ENCODE measurements around the gene RXRA. TPM values are rescaled to one million over a fixed set of nuclear protein-coding genes. Genes with fewer than 3 reads are reported as not detected.

RXRA gene
- total RNA-seq, 1 donor, result 26.4 TPM

- Histone ChIP-seq H3K27ac (ENCODE audit: low read depth, low read length) (no peak overlapping the region), H3K79me2 (ENCODE audit: insufficient read depth, low read length) (no peaks in the 10 kb centered on the region), H3K36me3 (ENCODE audit: insufficient read depth, low read length) (no peaks in the 10 kb centered on the region), H3K4me1 (ENCODE audit: insufficient read depth, low read length) (no peaks in the 10 kb centered on the region), H3K9me3 (ENCODE audit: low read depth, low read length) (no peaks in the 10 kb centered on the region), H3K27me3 (ENCODE audit: insufficient read depth, low read length) (peaks cover 4% of the 10 kb centered on the region), H2AFZ (ENCODE audit: low read length) (no peak overlapping the region), H3K4me3 (ENCODE audit: insufficient read depth, low read length) (no peak overlapping the region), H4K20me1 (ENCODE audit: insufficient read depth, low read length) (no peaks in the 10 kb centered on the region), H3K4me2 (ENCODE audit: insufficient read depth, low read length) (no peak overlapping the region)
- DNase-seq (ENCODE audit: insufficient read length, low spot score, missing footprints), result peak; percentile 58
- no peak for TF ChIP-seq CTCF (IDR thresholded peaks at IDR 0.05; ENCODE audit: extremely low read depth, low read depth, low read length)
These were observed 35.4 kb upstream of the RXRA start for GRCh38 chr9:134290603-134291451.

- Histone ChIP-seq H3K4me1 (ENCODE audit: insufficient read depth, low read length) (no peaks in the 10 kb centered on the region), H3K4me2 (ENCODE audit: insufficient read depth, low read length) (no peak overlapping the region), H3K9me3 (ENCODE audit: low read depth, low read length) (no peaks in the 10 kb centered on the region), H4K20me1 (ENCODE audit: insufficient read depth, low read length) (no peaks in the 10 kb centered on the region), H3K27me3 (ENCODE audit: insufficient read depth, low read length) (peaks cover 4% of the 10 kb centered on the region), H2AFZ (ENCODE audit: low read length) (no peak overlapping the region), H3K79me2 (ENCODE audit: insufficient read depth, low read length) (no peaks in the 10 kb centered on the region), H3K36me3 (ENCODE audit: insufficient read depth, low read length) (no peaks in the 10 kb centered on the region), H3K27ac (ENCODE audit: low read depth, low read length) (no peak overlapping the region), H3K4me3 (ENCODE audit: insufficient read depth, low read length) (no peak overlapping the region)
- no peak for TF ChIP-seq CTCF (IDR thresholded peaks at IDR 0.05; ENCODE audit: extremely low read depth, low read depth, low read length)
- peak; percentile 62 for DNase-seq (ENCODE audit: insufficient read length, low spot score, missing footprints)
These were observed 34.8 kb upstream of the RXRA start for GRCh38 chr9:134291452-134291881.

- peak; percentile 86 for DNase-seq (ENCODE audit: insufficient read length, low spot score, missing footprints)
- H3K27ac ChIP-seq (ENCODE audit: low read depth, low read length), result no peak overlapping the region
- no peak overlapping the region for H3K4me3 ChIP-seq (ENCODE audit: insufficient read depth, low read length)
- peaks cover 4% of the 10 kb centered on the region for H3K27me3 ChIP-seq (ENCODE audit: insufficient read depth, low read length)
- TF ChIP-seq CTCF (IDR thresholded peaks at IDR 0.05; ENCODE audit: extremely low read depth, low read depth, low read length), result no peak
- H4K20me1 ChIP-seq (ENCODE audit: insufficient read depth, low read length), result no peaks in the 10 kb centered on the region
- H3K4me2 ChIP-seq (ENCODE audit: insufficient read depth, low read length), result no peak overlapping the region
- no peaks in the 10 kb centered on the region for H3K9me3 ChIP-seq (ENCODE audit: low read depth, low read length)
- no peaks in the 10 kb centered on the region for H3K36me3 ChIP-seq (ENCODE audit: insufficient read depth, low read length)
- H3K79me2 ChIP-seq (ENCODE audit: insufficient read depth, low read length), result no peaks in the 10 kb centered on the region
- no peaks in the 10 kb centered on the region for H3K4me1 ChIP-seq (ENCODE audit: insufficient read depth, low read length)
- H2AFZ ChIP-seq (ENCODE audit: low read length), result no peak overlapping the region
These were observed 34.0 kb upstream of the RXRA start for GRCh38 chr9:134291961-134292871.
